DMS53 treated with DMSO at 0.1 percent for 48 hours (cell line): ENCODE results near the gene TNNC2.
"Not testable (repeated sequence)": the region's sequence is repeated elsewhere in the genome, so short reads cannot be mapped to it uniquely, and the experiment has no call there.

ENCODE experiments used
- DNase-seq: peaks from one replicate; lab custom pipeline; 2025; ENCODE audit not compliant: unreplicated experiment; lab: John Stamatoyannopoulos, UW

The TNNC2 gene

DNA sequence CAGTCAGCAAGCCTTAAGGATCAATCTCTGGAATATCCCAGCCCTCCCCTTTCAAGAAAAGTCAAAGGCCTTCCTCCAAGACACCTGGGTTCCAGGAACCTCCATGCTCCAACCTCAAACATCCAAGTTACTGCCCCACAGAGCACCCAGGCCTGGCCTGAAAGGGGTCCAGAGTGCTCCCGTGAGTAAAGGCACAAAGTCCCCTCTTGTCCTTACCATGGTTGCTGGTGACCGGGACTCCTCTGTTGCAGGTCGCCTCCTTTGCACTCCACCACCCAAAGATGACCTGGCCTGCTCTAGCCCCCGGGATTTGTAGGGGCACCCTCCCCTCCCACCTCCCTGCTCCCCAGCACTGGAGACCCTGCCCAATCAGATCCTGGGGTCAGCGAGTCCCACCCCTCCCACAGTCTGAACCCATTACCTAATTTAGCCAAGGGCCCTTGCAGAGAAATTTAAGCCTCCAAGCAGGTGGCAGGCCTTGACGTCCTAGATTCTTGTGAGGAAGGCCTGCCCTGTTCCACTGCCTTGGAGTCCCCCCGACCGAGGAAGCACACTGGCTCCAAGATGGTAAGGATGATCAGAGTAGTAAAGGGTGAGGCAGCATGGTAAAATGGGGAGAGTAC is at the start of gene TNNC2:
Gene TNNC2, minus strand, starts transcription at position 283 of the 623 bp plus-strand sequence. Its CDS starts 64 bp downstream, at position 219.
- no peak for DNase-seq

DNA sequence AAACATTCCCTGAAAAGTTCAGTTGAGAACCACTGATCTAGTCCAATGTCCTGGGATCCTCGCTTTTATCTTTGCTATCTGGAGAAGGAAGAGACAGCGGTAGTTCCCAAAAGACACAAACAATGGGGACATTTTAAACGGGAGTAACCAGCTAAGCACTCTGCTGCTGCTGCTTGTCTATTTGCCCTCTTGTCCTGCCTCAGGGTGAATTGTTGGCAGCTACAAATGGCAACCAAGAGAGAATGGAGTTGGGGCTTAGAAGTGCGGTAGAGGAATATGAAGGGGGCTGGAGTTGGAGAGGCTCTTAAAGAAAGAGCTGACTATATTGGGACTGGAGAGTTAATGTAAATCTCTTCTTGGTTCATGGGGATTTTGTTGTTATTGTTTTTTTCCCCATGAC is 47.5 kb upstream of the TNNC2 start:
- no peak for DNase-seq

DNA sequence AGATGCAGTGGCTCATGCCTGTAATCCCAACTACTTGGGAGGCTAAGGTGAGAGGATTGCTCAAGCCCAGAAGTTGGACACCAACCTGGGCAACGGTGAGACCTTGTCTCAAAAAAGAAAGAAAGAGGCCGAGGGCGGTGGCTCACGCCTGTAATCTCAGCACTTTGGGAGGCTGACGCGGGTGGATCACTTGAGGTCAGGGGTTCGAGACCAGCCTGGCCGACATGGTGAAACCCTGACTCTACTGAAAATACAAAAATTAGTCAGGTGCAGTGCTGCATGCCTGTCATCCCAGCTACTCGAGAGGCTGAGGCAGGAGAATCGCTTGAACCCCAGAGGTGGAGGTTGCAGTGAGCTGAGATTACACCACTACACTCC is 47.0 kb upstream of the TNNC2 start:
- DNase-seq = not testable (repeated sequence)

DNA sequence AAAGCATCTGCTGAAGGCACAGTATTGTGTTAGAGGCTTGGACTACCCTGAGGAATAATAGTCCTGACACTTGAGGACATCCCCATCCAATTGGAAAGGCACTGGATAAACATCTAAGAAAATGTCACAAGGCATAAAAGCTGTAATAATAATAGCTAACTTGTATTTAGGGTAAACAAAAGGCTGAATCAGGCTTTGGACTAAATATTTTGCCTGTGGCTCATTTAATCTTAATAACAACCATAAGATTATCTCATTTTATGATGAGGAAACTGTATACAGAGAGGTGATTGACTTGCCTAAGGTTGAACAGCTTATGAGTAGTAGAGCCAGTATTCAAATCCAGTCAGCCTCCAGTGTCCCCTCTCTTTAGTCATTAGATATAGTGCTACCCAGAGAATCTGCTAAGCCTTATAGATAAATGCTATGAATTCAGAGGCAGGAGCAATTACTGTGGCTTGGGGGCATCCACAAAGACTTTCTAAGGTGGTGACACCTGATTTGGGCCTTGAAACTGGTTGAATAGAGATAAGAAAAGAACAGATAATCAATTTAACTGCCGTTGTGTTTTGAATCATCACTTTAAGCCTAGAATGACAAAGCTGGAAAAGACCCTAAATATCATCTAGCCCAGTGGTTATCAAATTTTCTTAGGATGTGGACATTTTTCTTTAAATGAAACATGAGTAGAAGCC is 46.4 kb upstream of the TNNC2 start:
- no peak for DNase-seq

DNA sequence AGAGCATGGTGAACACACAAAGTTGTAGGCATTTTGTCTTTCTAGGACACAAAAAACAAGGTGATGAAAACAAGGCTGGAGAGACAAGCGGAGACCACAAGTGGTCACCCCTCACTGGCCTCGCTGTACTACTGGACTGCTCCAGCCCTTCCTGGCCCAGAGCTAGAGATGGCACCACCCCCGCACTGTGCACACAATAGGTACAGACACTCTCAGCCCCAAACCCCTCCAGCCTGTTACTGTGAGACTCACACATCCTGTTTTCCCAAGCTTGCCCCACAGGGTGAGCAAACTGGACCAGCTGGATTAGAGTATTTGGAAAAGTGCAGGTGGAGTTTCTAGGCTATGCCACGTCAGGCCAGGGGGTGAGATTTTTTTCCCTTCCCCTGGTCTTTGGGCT is 45.5 kb upstream of the TNNC2 start:
- no peak for DNase-seq

DNA sequence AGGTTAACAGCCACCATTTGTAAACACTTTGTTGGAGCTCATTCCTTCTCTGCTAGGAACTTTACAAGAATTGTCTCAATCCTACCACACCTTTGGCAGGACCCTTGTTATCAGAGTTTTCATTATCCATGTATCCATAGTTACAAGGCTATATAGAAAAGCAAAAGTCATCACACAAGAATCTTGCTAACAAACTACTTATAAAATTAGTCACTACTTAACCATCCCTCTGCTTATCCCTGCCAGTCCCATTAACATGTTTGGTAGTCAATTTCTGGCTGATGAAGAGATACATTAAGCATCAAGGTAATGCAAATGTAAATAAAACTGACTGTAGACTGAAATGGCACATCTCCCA is 40.7 kb upstream of the TNNC2 start:
- no peak for DNase-seq

DNA sequence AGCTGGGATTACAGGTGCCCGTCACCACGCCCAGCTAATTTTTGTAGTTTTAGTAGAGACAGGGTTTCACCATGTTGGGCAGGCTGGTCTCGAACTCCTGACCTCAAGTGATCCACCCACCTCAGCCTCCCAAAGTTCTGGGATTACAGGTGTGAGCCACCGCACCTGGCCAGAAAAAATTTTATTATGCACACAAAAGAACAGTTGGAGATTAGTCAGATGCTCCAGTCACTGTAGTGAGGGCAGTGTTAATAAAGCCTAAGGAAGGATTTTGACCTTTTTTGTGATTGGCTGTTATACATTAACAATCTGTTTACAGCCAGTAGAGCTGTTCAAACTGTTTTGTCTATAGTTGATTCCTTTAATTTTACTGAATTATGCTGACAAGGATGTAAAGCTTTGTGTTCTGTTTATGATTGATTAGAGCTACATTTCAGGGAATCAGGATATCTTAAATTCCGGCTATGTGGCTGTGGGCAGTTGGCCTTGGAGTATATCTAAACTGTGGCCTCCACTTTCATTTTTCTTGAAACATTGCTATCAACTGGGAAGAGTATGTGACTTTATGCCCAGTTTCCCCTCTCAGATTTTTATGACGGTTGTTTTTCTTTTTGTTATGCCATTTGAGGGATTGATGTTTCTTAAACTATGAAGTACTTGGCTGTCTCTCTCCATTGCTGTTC is 40.2 kb upstream of the TNNC2 start:
- DNase-seq = no peak

DNA sequence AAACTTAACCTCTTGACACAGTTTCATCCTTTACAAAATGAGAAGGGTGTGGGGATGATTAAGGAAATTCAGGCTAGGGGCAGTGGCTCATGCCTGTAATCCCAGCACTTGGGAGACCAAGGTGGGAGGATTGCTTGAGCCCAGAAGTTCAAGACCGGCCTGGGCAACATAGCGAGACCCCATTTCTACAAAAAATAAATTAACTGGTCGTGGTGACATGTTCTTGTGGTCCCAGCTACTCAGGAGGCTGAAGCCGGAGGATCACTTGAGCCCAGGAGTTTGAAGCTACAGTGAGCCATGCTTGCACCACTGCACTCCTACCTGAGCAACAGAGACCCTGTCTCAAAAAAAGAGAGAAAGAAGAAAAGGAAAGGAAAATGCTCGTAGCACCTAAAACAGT is 39.3 kb upstream of the TNNC2 start:
- DNase-seq = no peak

DNA sequence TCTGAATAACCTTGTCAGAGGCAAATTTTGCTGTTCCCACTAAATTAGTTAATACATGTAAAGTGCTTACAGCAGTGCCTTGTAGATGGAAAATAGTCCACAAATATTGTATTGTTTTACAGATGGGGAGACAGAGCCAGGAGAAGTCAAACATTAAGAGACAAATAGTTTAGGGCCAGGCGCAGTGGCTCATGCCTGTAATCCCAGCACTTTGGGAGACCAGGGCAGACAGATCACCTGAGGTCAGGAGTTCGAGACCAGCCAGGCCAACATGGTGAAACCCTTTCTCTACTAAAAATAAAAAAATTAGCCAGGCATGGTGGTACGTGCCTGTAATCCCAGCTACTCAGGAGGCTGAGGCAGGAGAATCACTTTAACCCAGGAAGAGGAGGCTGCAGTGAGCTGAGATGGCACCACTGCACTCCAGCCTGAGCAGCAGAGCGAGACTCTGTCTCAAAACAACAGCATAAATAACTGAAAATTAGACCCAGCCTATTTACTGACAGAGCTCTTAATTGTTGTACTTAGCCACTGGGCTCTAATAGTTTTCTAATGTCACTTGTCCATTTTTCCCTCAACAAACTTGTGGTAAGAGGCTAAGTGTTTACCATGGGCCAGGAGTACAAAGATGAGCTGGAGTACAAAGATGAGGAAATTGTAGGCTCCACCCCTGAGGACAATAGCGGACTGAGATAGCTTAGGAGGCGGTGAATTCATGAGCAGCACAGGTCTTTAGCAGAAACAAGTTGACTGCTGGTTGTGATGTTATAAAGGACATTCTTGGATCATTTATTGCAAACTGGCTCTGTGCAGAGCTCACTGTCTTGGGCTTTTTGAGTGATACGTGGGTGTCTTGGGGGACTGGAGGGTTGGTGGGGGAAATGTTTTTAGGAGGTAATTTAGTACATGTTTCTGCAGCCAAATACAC is 36.7 kb upstream of the TNNC2 start:
- peak; percentile 4 for DNase-seq

DNA sequence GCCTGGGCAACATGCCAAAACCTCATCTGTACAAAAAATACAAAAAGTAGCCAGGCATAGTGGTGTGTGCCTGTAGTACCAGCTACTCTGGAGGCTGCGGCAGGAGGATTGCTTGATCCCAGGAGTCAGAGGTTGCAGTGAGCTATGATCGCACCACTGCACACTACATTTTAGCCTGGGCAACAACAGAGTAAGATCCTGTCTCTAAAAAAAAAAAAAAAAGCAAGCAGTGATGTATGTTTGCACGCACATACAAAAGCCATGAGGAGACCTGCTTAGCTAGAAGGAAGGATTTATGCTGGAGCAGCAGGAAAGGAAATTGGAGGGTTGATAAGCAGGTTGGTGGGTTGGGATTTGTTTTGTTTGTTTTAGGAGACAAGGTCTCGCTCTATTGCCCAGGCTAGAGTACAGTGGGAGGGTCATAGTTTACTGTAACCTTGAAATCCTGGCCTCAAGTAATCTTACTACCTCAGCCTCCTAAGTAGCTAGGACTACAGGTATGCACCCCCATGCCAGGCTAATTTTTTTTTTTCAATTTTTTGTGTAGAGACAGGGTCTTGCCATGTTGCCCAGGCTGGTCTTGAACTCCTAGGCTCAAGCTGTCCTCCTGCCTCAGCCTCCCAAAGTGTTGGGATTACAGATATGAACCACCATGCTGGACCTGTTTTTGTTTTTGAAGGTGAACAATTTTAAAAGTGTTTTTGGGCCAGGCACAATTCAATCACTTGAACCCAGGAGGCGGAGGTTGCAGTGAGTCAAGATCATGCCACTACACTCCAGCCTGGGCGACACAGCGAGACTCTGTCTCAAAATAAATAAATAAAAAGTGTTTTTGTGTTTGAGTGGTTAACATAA is 34.3 kb upstream of the TNNC2 start:
- peak; percentile 66 for DNase-seq

DNA sequence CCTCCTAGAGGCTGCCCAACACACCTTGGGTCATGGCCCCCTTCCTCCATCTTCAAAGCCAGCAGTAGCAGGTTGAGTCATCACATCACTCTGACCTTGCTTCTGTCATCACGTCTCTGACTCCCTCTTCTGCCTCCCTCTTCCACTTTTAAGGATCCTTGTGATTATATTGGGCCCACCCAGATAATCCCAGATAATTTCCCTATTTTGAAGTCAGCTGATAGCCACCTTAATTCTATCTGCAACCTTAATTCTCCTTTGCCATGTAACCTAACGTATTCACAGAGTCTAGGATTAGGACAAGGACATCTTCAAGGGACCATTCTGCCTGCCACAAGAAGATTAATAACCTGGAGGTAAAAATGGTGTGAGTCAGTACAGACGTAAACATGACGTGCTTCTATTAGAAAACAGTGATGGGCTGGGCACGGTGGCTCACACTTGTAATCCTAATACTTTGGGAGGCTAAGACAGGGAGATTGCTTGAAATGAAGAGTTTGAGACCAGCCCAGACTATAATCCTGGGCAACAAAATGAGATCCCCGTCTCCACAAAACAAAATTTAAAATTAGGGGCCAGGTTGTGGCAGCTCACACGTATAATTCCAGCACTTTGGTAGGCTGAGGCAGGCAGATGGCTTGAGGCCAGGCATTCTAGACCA is 33.6 kb upstream of the TNNC2 start:
- DNase-seq = no peak

DNA sequence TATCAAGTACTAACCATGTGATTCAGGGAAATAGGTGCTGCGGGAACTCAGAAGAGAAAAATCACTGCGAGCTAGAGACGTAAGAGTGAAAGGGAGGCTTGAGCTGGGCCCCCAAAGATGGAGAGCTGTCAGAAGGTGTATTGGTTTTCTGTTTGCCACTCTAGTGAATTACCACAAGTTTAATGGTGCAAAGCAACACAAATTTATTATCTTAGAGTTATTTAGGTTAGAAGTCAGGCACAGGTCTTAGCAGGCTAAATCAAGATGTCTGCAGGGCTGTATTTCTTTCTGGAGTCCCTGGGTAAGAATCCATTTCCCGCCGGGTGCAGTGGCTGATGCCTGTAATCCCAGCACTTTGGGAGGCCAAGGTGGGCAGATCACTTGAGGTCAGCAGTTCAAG is 32.8 kb upstream of the TNNC2 start:
- no peak for DNase-seq

DNA sequence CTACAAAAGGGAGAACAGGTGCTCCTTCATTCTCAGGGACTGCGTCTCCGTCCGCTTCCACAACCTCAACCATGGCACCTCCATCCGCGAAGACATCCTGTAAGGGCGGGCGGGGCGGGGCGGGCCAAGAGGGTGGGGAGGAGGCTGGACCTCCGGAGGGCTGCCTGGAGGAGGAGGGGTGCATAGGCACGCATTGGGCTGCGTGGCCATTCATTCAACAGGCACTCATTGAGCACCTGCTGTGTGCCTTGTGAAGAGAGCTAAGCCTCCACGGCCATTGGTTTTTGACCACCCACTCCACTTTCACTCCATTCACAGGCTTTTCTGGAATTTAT is 30.7 kb upstream of the TNNC2 start:
- peak; percentile 58 for DNase-seq

DNA sequence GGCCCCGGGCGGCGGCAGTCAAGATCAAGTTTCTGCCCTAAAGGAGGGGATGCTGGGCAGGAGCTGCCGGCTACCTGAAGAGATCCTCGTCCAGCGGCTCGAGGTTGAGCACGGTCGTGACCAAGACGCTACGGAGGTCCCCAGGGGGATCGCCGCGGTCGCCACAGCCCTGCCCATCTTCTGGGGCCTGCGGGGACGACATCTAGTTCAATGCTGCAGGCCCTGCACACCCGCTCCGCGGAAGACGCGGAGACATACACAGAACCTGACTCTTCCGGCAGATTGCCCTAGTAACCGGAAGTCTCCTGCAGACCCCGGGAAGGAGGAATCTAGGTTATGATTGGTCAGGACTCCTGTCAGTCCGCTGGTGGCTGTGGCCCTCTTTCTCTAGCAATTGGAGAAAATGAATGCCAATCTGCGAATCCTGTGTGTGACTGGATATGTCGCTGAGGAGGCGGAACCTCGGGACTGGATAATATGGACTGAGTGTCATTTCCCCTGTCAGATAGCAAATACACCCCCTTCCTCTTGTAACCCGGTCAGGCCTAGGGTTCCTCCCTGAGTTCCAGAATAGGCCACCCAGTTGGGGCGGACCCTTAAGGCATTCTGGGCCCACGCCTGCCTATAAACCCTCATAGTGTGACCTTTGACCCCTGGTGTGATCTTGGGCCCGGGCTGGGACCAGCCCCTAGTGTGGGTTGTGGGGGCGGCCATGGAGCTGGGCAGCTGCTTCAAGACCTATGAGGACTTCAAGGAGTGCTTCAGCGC is 30.2 kb upstream of the TNNC2 start, which contains the start of the genes ACOT8 and ZSWIM3:
Gene ACOT8, minus strand, starts transcription at position 279 of the 768 bp plus-strand sequence. Its CDS starts 77 bp downstream, at position 202.
Gene ZSWIM3, plus strand, starts transcription at position 501 of the 768 bp plus-strand sequence. Its CDS starts 212 bp downstream, at position 713.
- DNase-seq = peak; percentile 100

DNA sequence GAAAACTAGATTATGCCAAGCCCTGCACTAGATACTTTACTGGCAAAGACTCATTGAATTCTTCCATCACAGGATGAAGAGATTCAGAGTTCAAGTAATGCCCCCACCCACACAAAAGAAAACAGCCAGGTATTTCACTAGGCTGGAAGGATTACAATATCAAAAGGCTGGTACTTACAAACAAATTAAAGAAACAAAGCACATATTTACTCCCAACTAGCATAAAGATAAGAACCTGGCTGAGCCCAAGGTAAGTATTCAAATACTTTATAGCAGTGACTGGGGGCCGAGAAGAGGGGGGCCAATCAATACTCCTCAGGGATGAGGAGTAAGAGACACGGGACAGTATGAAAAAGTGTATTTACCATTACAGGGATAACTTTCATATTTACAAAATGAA is 26.4 kb upstream of the TNNC2 start:
- no peak for DNase-seq

DNA sequence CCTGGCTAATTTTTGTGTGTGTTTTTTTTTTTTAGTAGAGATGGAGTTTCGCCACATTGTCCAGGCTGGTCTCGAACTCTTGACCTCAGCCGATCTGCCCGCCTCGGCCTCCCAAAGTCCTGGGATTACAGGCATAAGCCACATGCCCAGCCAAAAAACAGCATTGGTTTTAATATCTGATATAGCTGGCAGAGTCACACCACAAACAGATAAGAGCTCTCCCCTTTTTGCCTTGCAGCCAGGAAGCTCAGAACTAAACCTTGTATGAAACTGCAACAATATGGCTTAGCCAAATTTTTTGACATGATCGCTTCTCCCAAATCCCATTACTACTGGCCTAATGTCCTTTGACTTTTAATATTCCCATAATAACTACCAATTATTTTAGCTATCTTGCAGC is 25.2 kb upstream of the TNNC2 start:
- DNase-seq = no peak

DNA sequence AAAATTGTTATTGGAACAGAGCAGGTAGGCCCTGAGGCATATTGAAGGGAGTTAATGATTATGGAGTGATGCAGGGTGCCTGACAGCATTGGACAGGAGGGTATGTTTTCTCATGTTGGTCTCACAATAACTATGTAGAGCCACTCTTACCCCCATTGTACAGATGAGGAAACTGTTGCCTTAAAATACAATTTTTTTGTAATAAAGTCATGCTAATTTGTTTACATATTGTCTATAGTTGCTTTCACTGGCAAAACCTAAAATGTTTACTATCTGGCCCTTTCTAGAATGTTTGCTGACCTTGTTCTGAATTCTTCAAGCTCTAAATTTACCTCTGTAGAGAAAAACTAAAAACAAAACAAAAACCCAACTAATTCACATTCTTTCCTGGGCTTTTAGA is 24.4 kb upstream of the TNNC2 start:
- no peak for DNase-seq

DNA sequence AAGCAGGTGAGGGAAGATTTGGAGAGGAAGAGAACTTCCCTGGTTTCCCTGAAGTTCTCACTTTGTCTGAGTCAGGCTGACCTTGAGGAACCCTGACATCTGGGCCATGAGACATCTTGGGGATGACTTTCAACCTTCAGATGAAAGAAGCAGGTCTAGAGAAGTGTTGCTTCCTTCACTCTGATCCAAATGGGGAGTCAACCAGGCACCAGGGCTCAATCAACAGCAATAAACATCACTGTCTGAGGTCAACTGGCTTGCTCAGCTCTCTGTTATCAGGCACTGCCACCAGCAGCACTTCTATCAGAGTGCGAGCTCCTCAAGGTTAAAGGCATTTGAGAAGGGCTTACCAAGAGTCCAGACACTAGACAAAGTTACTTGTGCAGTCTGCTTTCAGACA is 23.8 kb upstream of the TNNC2 start:
- DNase-seq = no peak

DNA sequence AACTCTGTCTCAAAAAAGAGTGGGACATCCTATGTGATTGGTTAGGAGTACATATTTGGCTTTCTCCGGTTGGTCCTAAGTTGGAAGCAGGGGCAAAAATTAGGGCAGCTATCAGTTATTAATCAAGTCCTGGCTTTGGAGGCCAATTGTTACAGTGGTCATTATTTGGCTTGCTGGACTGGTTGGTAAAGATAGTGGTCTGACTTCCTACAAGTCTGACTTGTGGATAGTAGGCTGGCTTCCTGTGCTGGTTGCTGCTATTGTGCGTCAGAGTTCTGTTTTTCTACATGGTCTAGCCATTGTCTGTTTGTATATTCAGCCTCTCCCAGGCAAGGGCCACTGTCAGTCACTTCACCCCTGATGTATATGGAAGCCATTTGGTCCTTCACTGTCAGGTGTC is 23.1 kb upstream of the TNNC2 start:
- DNase-seq = no peak
